NCI-H2107 (cell line): ENCODE measurements around the gene GPRC5A.
"Not testable (repeated sequence)": the region's sequence is repeated elsewhere in the genome, so short reads cannot be mapped to it uniquely, and the experiment has no call there.

Source experiments
- DNase-seq: peaks from one replicate; lab custom pipeline; 2025; lab: John Stamatoyannopoulos, UW

Gene GPRC5A

GRCh38 chr12:12891080-12891880, at the start of gene GPRC5A:
GPRC5A (plus strand) TSS chr12:12891562; CDS start chr12:12908250, 16,688 bp downstream.
- DNase-seq: no peak

GRCh38 chr12:12845794-12846243, 45.5 kb upstream of the GPRC5A start:
- no peak for DNase-seq

DNA sequence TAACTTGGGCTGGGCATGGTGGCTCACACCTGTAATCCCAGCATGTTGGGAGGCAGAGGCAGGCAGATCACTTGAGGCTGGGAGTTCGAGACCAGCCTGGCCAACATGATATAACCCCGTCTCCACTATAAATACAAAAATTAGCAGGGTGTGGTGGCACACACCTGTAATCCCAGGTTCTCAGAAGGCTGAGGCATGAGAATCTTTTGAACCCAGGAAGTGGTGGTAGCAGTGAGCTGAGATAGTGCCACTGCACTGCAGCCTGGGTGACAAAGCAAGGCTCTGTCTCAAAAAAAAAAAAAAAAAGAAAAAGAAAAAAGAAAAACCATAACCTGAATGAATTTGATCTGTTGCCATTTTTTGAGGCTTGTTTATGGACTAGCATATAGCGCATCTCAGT, 44.6 kb upstream of the GPRC5A start:
- not testable (repeated sequence) for DNase-seq

- DNase-seq: no peak
Measured at GRCh38 chr12:12853435-12853834, 37.9 kb upstream of the GPRC5A start.

DNA sequence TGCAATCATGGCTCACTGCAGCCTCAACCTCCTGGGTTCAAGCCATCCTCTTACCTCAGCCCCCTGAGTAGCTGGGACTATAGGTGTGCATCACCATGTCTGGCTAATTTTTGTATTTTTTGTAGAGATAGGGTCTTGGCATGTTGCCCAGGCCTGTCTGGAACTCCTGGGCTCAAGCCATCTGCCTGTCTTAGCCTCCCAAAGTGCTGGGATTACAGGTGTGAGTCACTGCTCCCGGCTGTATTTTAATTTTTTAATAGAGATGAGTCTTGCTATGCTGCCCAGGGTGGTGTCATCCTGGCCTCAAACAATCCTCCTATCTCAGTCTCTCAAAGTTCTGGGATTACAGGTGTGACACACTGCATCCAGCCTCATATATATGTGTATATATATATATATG, 31.7 kb upstream of the GPRC5A start:
- DNase-seq: no peak

DNA sequence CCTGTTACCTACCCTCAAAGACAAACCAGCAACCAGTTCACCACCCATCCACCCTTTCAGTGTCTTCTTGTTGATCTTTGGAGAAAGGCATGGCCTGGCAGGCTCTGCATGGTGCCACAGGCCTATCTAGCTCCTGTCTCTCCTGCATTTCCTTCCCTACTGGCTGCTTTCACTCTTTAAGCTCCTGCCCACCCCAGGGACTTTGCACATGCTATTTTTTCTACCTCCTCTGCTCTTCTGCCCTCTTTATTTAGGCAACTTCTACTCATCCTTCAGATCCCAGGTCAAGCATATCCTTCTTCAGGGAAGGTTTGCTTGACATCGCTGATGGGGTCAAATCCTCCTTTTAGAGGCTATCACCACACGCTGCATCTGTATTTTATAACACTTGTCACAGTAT, 27.1 kb upstream of the GPRC5A start:
- DNase-seq: no peak

- DNase-seq: no peak
Measured at GRCh38 chr12:12868477-12869235, 22.7 kb upstream of the GPRC5A start.

DNA sequence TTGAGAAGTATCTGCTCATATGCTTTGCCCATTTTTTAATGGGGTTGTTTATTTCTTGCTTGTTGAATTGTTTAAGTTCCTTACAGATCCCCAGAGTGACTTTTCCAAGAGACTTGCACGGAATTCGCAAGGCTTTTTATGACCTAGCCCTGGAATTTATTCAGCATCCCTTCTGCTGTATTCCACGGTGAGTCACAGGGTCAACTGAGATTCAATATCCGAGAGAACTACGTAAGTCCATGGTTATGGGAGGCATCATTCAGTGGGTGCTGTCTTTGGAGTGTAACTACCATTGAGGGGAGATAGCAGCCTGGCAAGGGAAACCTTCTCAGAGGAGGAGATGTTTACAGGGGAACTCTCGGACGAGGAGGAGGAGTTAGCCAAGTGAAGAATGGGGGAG, 20.9 kb upstream of the GPRC5A start:
- no peak for DNase-seq

DNA sequence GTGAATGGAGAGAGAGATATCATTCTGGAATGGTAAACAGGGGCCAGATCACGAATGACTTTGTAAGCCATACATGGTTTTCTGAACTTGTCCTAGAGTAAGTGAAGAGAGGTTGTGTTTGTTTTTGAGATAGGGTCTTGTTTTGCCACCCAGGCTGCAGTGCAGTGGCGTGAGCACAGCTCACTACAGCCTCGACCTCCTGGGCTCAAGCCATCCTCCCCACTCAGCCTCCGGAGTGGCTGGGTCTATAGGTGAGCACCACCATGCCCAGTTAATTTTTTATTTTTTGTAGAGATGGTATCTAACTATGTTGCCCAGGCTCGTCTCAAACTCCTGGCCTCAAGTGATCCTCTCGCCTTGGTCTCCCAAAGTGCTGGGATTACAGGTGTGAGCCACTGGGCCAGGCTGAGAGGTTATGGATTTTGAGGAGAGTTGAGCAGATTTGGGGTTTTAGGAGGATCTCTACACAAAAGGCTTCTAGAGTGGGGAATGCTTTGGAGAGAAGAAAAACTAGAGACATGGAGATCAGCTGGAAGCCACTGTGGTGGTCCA, 19.7 kb upstream of the GPRC5A start:
- DNase-seq: no peak

DNA sequence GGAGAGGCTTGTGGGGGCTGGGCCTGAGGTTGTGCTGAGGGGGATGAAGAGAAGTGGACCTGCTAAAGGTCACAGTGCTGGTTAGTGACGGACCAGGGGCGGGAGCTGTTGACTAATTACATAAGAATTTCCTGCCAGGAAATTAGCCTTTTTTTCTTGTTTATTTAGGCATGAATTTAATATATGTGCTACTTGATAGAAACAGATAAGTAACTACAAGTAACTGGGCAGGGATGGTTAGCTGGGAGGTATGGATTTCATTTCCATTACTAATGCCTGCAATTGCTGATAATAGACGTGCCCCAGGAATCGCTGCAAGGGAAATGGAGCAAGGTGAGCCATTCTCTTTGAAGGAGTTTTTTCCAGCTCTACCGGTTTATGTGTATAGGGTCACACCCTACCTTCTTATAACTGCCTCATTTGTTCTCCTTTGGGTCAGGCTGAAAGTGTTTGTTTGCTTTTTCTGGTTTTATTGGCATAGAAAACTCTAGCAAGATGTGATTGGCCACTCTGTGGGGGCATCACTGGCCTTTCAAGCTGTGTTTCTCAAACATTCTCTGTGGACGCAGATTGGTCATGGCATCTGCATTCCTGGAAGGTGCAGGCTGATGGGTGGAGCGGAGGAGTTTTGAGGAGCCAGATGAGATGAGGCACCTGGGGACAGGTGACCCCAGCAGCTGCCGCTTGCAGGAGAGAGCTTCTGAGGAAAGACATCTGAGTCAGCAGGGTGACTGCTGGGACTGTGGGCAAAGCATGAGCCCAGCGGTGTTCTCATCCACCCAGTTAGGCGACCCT, 19.0 kb upstream of the GPRC5A start:
- DNase-seq: no peak

GRCh38 chr12:12872934-12873275, 18.5 kb upstream of the GPRC5A start:
- no peak for DNase-seq

DNA sequence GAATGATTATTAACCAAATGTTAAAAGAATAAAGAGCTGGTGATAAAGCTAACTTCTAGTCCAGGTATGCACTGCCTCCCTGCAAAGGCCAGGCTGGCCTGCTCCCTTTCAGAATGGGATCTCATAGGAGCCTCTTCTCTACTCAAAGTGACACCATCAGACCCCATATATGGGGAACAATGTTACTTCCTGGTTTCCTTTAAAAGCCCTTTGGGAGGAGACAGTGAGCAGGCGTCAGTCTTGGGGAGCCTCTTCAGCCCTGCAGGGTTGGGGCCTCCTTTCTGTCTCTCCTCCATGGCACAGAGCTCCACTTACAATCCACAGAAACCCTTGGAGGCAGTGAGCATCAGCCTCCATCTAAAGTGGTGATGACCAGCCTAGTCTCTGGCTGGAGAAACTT, 17.3 kb upstream of the GPRC5A start:
- DNase-seq: no peak

DNA sequence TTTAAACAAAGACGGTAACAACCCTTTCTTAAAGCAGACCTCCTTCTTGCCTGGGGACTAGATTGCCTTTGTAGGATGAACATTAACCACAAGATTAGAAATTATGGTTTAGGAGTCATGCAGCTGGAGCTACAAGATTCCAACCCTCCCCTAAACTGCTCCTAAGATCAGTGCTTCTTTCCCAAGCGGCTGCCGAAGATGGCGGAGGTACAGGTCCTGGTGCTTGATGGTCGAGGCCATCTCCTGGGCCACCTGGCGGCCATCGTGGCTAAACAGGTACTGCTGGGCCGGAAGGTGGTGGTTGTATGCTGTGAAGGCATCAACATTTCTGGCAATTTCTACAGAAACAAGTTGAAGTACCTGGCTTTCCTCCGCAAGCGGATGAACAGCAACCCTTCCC, 16.1 kb upstream of the GPRC5A start:
- DNase-seq: not testable (repeated sequence)

DNA sequence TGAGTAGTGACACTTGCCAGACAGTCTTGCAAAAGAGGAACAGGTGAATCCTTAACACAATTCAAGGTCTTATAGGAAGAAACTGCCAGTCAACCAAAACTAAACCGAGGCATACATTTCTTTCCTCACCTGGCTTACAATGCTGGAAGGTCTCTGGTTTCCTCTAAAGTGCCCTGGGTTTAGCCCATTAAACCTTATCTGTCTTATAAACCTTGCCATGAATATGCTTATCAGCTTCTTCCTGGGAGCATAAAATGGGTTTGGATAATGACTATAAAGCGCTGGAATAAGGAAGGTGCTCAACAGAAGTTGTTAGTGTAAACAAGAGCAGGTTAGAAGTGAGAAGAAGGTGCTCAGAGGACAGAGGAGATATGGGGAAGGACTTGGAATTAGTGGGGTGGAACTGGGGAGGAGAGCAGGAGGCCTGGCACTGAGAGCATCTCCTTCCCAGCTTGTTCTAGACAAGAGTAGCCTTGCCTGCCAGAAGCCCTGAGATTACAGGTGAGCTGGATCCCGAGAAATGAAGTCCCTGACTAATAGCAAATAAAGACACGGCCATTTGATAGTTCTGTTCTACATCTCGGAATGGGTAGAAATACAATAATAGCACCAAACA, 14.1 kb upstream of the GPRC5A start:
- DNase-seq: no peak

DNA sequence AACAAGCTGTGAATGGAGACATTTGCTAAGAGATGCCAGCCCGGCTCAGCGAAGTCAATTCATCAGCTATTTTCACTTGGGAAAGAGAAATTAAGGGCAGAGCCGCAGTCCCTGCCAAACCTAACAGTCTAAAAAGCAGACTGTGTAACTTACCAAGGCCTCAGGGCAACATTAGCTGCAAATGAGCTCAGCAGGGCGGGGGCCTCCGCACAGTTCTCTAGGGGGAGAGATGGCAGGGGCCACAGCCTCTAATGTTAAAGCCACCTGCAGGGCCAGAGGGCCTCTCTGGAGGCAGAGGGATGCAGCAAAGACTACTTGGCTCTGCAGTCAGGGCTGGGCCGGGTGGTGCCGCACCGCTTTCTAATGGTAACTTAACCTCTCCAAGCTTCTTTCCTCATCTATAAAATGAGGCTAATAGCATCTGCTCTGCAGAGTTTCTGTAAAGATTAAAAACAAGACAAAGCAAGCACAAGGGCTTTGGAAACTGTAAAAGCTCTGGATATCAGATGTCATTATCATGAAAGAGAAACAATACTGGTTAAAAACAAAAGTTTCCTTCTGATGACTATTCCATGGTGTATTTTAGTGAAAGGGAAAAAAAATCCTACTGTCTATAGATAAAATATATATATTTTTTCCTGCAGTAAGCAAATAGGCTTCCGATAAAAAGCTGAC, 13.4 kb upstream of the GPRC5A start:
- no peak for DNase-seq

- no peak for DNase-seq
Measured at GRCh38 chr12:12880537-12880936, 10.8 kb upstream of the GPRC5A start.

DNA sequence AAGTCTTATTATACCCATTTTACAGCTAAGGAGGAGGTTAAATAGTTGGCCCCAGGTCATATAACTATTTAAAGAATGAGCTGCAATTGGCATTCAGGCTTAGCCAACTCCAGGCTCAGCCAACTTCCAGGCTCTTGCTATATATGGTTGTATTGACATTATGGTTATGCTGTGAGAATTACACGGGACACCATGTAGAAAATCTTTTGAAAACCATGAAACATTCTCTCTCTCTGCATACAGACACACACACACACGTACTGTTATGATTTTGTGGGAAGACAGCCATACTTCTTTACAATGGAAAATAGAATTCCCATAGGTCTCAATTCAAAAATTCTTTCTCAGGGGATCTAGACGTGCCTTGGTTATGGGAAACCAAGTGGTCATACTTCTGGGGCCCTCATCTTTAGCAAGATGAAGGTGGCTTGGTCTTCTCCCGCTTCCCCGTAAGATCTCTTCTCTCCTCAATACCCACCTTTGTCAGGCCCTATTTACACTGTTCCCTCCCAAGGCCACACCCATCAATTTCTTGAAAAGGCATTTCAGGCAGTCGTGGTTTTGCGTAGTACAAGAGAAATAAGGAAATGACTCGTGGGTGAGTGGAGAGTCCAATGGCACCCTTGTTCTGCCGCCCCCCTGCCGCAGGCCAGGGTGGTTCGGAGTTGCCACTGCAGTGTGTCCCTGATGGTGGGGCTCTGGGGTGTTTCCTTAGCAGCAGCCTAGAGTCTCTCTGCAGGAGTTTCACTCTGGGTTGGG, 10.0 kb upstream of the GPRC5A start:
- DNase-seq: no peak

DNA sequence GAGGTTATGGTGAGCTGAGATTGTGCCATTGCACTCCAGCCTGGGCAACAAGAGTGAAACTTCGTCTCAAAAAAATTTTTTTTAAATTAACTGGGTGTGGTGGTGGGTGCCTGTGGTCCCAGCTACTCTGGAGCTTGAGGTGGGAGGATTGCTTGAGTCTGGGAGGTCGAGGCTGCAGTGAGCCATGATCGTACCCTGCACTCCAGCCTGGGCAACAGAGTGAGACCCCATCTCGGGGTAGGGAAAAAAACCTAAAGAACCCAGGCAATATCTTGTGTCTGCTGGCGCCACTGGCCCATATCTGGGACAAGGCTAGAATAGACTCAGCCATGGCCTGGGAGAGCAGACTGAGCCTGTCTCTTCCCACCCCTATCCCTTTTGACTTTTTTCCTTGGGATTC, 9.1 kb upstream of the GPRC5A start:
- no peak for DNase-seq

DNA sequence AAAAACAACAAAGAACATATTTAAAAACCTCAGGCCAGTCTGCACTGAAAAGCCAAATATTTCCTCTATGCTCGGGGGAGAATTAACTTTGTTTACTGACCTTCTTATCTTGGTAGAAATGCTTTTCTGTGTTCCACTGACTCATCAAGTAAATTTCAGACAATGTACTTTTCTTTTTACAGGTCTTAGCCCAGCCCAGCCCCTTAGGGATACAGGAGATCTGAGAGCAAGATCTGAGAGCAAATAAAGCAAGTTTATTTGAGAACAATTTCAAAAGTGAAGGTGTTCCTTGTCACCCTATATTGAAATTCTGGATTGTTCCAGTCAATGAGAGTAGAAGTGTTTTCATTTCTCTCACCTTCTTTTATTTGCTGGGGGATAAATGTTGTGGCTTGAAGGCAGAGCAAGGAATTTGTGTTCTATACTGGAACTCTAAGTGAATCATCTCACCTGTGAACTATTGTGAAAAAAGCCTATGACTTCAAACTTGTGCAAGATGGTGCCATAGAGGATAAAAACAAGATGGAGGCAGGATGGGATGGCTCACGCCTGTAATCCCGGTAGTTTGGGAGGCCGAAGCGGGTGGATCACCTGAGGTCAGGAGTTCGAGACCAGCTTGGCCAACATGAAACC, 7.9 kb upstream of the GPRC5A start:
- no peak for DNase-seq
